Measurements from ENCODE around the gene IGFBP2.

Gene IGFBP2

DNA sequence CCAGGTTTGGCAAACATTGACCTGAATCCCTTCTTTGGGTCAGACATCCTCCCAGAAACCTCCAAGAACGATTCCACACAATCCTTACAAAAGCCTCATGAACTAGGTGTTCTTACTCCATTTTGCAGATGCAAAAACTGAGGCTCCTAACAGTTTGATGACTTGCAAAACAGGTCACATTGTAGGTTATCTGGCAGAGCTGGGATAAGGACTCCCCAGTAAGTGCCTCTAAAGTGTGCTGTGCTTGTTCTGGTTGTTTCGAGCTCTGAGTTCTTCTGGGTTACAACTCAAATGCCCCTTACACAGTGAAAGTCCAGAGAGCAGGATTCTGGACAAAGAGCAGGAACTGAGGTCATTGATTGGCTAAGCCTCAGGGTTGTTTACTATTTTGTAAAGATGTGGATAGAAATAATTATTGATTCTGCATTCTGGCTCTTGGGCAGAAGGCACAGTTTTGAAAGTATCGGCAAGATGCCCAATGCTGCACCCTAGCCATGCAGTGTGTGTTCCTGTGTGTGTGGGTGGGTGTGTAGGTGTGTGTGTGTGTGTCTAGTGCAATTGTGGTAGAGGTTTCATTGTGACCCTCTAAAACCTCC, 17.0 kb upstream of the IGFBP2 start:
- no peak for DNase-seq

DNA sequence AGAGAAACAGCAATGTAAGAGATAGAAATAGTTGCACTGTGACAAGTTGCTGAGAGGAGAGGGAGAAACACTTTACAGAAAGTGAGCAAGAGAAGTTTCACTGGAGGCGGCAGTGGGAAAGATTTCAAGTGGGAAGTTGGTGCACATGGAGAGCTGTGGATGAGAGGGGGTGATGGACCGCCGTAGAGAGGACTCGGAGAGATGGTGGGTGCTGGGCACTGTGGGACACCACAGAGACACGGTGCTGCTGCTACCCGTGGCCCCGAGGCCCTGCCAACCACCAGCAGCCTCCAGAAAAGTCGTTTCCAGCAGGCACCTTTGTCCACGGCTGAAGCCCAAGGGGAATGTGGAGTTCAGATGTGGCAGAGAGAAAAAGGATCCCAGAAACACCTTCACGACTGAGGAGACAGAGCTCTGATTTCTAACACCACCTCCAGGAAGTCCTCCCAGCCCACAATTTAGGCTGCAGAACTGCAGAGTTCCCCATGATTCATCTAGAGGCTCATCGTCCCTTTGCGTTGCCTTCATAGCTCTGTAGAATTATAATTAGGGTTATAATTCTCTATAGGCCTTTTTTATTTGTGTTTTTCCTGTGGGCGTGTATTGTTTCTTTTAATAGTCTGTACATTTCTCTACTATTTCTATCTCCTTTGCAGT, 15.9 kb upstream of the IGFBP2 start:
- no peak for DNase-seq

DNA sequence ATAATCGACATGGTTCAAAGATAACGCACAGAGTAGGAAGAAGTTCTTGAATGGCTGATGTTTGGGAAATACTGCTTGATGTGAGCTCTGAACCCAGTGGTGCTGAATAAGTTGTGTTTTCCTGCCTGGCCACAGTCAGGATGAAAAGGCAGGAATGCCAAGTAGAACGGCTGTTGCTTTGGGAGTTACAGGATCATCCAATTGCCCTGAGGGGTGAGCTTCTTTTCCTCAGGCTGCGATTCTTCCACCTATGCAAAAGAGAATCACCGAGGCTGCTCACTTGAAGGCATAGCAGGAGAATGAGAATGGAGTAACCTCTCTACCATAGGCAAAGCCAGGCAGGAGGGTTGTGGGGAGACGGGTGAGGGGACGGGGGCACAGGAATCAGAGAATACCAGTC, 14.4 kb upstream of the IGFBP2 start:
- DNase-seq = no peak

DNA sequence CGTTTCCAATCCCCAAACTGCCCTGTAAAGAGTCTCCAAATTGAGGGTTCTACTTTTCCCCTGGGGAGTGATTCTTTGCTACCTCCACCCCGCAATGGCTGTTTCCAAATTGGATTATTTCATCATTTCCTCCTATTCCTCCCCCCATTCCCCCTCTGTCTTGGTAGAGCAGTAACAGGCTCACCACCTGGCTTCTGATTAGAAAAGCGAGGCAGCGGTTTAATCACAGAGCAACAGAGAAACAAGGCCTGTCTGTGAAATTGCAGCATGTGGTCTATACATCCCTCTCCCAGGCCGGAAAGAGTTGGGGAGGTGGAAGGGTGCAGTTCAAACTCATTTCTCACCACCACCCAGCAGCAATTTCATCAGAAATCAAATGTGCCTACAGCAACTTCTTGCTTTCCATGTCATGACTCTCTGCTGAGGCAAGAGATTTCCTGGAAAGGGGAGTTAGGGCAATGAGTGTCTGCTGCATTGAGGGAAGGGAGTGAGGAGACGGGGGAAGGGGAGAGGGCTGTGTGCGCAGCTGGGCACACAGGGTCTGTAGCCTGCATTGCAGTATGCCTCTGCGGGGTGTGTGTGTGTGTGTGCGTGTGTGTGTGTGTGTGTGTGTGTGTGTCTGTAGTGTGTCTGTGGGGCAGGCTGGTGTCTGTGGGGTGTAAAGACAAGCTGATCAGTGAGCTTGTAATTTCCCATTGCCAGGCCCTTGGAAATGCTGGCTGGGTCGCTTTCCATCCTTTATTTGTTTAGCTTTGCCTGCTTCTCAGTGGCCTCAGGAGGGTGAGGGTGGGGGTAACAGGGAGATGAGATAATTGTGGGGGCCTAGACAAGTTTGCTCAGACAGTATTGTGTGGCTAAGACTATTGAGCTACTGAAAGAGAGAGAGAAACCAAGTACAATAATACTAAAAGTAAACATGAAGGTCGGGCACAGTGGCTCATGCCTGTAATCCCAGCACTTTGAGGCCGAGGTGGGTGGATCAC, 13.5 kb upstream of the IGFBP2 start:
- DNase-seq = no peak

DNA sequence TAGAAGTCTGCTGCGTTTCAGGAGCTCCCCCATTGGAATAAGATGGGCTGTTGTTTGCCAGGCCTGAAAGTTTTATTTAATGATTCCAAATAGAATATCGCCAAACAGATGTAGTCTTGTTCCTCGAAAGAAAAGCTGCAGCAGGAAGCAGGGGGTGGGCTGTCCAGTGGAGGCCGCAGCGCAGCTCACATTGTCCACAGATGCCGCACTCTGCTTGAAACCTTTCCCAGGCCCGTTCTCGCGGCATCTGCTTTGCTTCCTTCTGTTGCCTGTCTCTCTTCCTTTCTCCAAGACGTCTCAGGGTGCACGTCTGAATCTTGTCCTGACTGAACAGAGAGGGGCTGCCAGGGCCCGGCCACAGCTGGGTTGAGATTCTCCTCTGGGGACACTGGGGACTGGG, 12.4 kb upstream of the IGFBP2 start:
- DNase-seq = peak; percentile 43

DNA sequence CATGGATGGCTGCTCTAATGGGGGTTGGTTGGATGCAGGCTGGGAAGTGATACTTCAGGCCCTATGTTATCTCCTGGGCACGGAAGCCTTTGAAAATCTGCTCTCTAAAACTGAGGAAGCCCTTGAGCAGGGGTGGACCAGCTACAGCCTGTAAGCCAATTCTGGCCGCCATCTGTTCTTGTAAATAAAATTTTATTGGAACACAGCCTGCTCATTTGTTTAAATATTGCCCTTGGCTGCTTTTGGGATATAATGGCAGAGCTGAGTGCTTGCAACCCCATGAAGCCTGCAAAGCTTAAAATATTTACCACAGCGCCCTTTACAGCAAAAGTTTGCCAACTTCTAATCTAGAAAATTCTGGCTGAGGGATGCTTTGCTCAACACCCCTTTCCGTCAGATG, 11.9 kb upstream of the IGFBP2 start:
- DNase-seq = peak; percentile 81

DNA sequence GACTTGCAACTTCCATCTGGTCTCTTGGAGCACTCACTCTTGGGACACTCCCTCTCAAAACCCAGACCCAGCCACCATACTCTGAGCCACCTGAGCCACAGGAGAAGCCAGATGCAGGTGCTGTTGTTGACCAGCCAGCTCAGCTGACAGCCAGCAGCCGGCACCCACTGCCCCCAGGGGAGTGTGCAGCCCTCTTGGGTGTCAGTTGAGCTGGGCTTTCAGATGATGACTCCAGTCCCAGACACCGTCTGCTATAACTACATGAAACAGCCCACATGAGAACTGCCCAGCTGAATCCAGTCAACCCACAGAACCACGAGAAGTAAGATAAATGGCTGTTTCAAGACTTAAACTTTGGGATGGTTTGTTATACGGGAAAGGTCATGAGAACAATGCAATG, 10.7 kb upstream of the IGFBP2 start:
- DNase-seq = no peak

DNA sequence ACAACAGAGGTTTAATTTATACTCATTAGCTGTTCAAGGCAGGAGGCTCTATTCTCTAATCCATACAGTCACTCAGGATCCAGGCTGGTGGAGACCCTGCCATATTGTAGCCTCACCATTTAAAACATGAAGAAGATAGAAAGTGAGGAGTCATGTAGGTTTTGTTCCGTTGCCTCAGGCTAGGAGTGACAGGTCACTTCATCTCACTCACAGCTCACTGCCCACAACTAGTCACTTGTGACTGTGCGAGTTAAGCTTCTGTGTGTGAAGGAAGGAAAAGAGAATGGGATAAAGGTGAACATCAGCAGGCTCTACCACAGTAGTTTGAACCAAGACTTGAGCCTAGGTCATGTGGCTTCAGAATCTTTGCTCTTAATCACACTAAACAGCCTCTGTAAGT, 9.0 kb upstream of the IGFBP2 start:
- DNase-seq = no peak

DNA sequence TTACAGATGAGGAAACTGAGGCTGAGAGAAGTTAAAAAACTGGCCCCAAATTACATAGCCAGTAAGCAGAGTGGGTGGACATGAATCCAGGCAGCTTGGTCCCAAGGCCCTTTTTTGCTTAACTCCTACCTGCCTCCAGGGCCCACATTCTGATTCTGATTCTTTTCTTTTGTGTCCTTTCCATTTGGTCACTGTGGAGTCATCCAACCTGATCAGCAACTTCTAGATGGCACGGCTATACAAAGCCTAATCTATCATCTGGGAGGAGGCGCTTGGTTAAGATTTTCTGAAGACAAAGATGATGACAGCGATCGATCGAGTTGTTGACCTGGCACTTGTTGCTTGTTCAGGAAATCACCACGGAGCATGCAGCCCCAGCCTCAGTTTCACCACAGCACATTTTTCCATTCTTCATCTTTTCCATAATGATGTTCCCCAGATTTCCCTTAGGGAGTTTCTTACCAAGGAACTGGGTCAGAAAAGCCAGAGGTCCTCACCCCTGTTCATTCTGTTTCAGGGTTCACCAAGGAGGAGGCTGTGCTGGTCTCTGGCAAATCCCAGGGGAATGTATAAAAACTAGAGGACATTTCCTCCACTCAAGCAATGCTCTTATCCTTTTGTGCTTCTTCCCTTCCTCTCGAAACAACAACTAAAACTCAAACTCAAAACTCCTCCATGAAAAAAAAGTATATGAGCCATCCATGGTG, 6.9 kb upstream of the IGFBP2 start:
- DNase-seq = no peak

DNA sequence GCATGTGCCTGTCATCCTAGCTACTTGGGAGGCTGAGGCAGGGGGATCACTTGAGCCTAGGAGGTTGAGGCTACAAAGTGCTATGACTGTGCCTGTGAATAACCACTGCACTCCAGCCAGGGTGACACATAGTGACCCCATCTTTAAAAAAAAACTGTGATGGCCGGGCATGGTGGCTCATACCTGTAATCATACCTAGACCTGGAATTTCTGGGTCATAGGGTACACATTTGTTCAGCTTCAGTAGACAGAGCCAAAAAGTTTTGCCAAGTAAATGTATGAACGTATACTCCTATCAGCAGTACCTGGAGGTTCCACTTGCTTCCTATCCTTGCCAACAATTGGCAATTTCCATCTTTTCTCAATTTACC, 6.4 kb upstream of the IGFBP2 start:
- DNase-seq = no peak

DNA sequence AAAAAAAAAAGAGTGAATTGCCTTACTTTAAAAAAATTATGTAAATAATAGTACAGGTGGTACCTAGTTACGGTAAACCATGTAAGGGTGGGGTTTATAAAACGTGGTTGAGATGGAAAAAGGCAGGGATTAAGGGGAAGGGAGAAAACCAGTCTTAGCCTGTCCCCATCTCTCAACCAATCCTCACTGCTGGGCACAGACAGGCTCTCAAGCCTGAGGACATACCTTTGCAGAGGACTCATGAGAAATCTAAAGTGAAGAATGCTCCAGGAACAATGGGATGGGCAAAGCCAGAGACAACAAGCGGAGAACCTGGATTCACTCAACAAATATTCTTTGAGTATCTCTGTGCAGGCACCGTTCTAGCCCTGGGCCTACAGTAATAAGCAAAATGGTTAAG, 3.4 kb upstream of the IGFBP2 start:
- no peak for DNase-seq

DNA sequence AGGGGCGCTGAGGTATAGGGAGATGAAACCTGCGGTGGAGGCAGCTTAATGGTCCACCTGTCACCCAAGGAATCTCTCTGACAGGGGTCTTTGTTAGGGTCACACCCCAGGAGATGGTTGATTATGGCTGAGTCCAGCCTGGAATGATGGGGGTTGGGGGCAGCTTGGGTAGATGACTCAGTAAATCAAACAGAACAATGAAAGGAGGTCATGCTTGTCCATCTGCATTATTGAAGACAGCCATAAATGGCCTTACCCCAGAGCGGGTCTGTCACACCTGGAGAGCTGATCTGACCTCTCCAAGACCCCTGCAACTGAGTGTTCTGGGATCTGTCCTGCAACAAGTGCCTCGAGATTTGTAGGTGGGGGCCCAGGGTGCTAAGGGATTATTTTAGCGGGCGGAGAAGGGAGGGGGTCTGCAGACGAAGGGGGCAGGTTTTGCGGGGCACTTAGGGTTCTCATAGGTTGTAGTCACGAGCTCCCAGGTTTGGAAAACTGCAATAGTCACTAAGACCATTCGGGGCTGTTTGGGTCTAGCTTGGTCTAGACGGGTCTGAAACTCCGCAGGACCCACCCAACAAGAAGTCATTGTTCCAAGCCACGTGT, 771 bp upstream of the IGFBP2 start:
- DNase-seq = no peak

DNA sequence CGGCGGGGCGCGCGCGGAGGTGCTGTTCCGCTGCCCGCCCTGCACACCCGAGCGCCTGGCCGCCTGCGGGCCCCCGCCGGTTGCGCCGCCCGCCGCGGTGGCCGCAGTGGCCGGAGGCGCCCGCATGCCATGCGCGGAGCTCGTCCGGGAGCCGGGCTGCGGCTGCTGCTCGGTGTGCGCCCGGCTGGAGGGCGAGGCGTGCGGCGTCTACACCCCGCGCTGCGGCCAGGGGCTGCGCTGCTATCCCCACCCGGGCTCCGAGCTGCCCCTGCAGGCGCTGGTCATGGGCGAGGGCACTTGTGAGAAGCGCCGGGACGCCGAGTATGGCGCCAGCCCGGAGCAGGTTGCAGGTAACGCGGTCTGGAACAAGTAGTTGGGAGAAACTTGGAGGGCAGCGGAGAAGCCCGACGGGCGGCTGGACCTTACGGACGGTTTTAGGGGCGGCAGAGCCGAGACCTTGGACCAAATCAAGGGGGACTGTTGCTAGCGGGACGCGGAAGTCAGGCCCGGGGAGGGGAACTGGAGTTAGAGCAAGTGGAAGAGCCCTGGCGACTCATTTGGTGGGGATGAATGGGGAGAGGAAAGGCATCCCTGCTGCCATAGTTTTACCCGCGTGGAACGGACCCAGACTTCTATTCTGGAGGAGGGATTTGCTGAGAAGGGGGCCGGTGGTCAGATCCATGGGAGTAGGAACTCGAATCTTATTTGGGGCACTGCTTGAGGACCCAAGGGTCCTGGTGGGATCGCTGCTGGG, 573 bp downstream of the IGFBP2 start:
- DNase-seq = no peak

DNA sequence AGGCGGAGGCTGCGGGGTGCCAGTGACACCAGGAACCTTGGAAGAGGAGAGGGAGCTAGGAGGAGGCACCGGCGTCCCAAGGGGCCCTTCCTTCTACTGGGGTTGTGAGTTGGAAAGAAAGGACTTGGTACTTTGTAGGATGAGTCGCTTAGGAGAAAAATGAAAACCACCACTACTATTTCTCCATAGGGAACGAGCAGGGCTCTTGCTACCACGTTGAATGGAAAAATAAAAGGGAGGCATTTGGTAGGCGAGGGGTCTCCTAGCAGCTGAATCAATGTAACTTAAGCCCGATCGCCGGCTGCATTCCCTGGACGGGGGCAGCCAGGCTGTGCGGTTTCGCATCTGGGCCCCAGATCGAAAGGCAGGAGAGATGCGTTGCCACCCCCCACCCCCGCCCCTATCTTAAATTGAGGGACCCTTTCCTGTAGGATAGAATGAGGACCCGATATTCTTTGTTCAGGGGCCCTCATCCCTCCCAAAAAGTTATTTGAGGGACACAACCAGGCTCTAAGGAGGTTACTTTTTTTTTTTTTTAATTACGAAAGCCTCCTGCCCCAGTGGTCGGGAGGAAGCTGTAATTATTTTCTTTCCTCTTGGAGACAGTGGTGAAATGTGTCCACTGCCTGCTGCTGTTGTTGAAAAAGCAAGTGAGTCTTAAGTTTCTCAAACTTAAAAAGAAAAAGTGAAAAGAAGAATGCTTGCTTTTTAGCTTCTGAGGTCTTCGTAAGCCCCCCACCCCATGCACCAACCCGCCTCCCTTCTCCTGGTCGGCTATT, 1.3 kb downstream of the IGFBP2 start:
- no peak for DNase-seq

DNA sequence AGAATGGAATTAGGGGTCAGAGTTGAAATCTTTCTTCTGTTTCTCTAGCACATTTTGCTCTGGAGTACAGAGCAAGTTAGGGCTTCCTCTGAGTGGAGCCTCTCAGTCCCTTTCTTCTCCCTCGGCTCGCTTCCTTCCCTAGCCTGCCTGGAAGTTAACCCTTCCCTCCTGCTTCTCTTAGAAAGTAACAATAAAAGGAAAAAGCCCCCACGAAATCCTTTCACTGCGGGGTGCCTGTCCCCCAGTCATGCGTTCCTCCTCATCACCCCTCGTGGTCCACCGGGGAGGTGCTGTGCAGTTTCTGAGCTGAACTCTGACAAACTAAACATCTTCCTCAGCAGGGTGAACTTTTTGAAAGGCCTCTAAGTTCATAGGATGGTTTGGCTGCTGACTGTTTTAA, 2.0 kb downstream of the IGFBP2 start:
- DNase-seq = no peak

DNA sequence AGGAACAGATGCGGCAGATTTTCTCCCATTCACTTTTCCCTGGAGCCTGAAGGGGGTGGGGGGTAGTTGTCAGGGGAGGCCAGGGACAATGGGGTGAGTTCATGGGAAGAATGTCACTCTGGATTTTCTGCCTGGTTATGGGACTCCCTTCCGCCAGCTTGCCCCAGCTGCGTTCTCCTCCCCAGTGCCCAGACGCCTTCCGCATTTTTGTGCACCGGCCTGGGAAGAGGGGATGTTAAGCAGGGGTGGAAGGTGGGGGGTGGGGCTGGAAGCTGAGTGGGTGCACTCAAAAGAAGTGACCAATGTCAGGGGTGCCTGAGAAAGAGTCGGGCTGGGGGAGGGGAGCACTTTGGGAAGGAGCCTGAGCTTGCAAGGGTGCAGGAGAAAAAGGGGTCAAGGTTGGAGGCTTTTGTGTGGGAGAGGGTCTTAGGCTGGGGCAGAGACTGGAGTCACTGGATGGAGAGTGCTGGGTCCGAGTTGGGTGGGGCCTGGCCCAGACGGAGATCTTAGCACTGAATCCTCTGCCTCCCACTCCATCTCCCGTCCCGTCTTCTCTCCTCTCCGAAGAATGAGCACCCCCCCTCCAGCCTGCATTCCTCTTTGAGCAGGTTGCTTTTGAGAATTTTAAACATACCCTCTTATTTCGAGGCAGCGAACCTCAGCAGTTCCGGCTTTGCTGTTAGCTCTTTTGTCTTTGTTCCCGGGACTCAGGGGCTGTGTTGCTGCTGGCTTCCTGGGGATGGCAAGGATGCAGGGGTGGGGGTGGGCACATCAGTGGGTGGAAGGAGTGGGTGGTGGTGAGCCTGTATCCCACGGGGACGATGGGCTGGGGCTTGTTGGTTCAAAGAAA, 2.7 kb downstream of the IGFBP2 start:
- no peak for DNase-seq

DNA sequence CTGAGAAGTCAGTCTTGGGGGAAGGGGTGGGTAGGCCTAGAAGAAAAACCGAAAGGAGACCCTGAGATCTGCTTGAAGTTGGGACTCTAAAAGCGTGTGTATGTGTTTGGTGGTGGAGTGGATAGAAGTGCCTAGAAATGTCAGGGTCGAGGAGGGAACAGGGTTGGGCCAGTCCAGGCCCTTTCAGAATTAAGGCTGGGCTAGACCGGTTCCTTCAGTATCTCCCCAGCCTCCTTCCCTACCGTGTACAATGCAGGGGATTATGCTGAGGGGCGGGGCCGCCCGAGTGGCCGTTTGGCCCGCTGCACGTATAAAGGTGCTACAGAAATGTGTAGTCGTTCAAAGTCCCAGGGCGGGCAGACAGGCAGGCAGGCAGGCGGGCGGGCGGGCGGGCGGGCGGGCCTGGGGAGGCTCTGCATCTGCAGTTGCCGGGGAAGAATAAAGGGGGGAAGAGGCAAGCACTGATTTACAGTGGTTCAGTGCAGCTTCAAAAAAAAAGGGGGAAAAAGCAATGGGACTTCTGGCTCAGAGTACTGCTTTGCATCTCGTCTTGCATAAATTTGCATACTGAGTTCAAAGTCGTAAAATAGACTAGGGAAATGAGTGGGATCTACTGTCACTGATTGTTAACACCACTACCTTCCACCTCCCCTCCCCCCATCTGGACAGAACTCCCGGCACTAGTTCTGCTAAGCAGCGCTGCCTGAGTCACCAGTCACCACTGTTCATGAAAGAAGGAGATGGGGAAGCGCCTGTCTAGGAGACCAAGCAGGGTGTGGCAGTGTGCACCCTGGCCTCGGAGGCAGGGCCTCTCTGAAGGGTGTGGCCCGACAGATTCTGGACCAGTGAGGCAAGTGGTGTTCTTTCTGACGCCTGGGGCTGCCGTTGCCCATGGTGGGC, 3.6 kb downstream of the IGFBP2 start:
- DNase-seq = no peak

DNA sequence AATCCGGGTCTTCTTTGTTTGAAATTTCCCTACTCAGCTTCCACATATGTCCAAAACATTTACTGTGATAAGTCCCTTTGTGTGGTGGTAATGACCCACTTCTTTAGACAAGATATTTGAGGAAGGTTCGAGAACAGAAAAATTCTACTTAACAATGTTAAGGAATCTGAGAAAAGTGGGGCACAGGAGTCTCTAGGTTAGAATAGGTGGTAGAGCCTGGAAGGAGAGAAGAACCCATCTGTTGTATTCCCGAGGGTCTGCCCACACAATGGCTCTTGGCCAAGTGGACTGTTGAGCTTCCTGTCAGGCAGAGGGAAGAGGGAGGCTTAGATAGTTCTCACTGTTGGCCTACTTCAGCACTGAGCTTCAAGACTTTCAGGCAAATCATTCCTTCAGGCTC, 4.3 kb downstream of the IGFBP2 start:
- no peak for DNase-seq

DNA sequence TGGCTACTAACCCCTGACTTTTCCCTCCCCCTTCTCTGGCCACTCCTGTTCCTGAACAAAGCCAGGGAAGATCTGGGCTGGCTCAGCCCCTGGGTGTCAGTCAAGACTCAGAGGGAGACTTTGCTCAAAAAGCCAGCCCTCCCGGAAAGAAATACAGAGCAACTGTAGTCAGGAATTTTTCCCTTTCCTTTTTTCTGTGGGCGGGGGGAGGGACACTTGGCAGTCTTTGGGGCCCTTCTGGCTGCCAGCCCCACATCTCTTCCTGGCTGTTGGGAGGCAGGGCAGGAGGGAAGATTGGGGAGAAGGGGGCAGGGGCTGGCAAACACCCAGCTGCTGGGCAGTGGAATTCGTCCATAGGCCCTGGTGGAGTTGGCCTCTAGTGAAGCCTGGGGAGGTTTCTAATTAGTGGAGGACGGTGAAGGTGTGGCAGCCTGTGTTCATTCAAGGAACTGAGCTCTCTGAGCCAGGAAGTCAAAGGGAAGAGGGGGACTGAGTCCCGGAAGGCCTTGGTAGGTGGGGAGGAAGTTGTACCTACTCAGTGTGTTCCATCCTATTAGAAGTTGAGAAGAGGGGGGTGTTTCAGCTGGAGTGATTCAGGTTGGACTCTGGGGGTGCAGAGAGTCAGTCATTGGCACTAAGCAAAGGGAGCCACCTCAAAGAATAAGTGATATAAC, 10.9 kb downstream of the IGFBP2 start:
- DNase-seq = no peak

All from NCI-H446 treated with DMSO at 0.1 percent for 48 hours (cell line).